GM12801 (cell line): ENCODE results near the gene ATE1.

Experiments used
- CTCF ChIP-seq: IDR thresholded peaks from one replicate; pipeline ENCODE4 v1.5.1; 2011; ENCODE audit warnings: control low read depth; ENCODE audit not compliant: insufficient read length; ENCODE audit errors: extremely low read depth

The ATE1 gene

GRCh38 chr10:121754666-121755065, 173.2 kb downstream of the ATE1 start:
- no peak for TF ChIP-seq CTCF

GRCh38 chr10:121753726-121754476, 173.9 kb downstream of the ATE1 start:
- no peak for TF ChIP-seq CTCF

- TF ChIP-seq CTCF = no peak
Measured at GRCh38 chr10:121751191-121751760, 176.6 kb downstream of the ATE1 start.

GRCh38 chr10:121747163-121747775, 180.6 kb downstream of the ATE1 start:
- TF ChIP-seq CTCF = no peak

- no peak for TF ChIP-seq CTCF
Measured at GRCh38 chr10:121741248-121741792, 186.5 kb downstream of the ATE1 start.

GRCh38 chr10:121740069-121740468, 187.8 kb downstream of the ATE1 start:
- TF ChIP-seq CTCF = no peak

GRCh38 chr10:121739114-121739513, 188.7 kb downstream of the ATE1 start:
- TF ChIP-seq CTCF = no peak
